Measurements from ENCODE around the gene NRXN3.

DNA sequence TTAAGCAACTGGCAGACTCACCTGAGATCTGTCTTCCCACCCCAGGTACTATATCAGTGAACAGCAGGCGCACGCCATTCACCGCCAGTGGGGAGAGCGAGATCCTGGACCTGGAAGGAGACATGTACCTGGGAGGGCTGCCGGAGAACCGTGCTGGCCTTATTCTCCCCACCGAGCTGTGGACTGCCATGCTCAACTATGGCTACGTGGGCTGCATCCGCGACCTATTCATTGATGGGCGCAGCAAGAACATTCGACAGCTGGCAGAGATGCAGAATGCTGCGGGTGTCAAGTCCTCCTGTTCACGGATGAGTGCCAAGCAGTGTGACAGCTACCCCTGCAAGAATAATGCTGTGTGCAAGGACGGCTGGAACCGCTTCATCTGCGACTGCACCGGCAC, 544.5 kb downstream of the NRXN3 start:
- TF ChIP-seq, protein P1, sequence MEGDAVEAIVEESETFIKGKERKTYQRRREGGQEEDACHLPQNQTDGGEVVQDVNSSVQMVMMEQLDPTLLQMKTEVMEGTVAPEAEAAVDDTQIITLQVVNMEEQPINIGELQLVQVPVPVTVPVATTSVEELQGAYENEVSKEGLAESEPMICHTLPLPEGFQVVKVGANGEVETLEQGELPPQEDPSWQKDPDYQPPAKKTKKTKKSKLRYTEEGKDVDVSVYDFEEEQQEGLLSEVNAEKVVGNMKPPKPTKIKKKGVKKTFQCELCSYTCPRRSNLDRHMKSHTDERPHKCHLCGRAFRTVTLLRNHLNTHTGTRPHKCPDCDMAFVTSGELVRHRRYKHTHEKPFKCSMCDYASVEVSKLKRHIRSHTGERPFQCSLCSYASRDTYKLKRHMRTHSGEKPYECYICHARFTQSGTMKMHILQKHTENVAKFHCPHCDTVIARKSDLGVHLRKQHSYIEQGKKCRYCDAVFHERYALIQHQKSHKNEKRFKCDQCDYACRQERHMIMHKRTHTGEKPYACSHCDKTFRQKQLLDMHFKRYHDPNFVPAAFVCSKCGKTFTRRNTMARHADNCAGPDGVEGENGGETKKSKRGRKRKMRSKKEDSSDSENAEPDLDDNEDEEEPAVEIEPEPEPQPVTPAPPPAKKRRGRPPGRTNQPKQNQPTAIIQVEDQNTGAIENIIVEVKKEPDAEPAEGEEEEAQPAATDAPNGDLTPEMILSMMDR (IDR thresholded peaks at IDR 0.05; ENCODE audit: low read depth, low read length, missing input control) = no peak
- TF ChIP-seq TAF1 (conservative IDR thresholded peaks at IDR 0.05) = no peak
